ENCODE results near the gene YJU2. TPM values are rescaled to one million over a fixed set of nuclear protein-coding genes. Genes with fewer than 3 reads are reported as not detected.
"Not testable (repeated sequence)": the region's sequence is repeated elsewhere in the genome, so short reads cannot be mapped to it uniquely, and the experiment has no call there.

The YJU2 gene
- total RNA-seq, 1 donor from 2014 or later, result 9.2 TPM

GRCh38 chr19:4286141-4286540 is 39.3 kb downstream of the YJU2 start:
- ATAC-seq; intact Hi-C loops (cut with DNase I); DNase-seq (ENCODE audit: missing footprints): not testable (repeated sequence)

- no peak for ATAC-seq
- intact Hi-C loops (cut with DNase I), result no loop called here
- no peak for DNase-seq (ENCODE audit: missing footprints)
These were observed 41.4 kb downstream of the YJU2 start for GRCh38 chr19:4288091-4288777.

GRCh38 chr19:4291184-4291732 is 44.4 kb downstream of the YJU2 start:
- intact Hi-C loops (cut with DNase I), result no loop called here
- DNase-seq (ENCODE audit: missing footprints), result no peak

GRCh38 chr19:4292515-4292914 is 45.6 kb downstream of the YJU2 start:
- ATAC-seq (no peak), DNase-seq (ENCODE audit: missing footprints) (no peak)
- intact Hi-C loops (cut with DNase I), result no loop called here

More at GRCh38 chr19:4291184-4291732, 44.4 kb downstream of the YJU2 start:
- no peak for ATAC-seq

GRCh38 chr19:4294389-4294788 is 47.5 kb downstream of the YJU2 start:
- no peak for ATAC-seq
- DNase-seq (ENCODE audit: missing footprints), result no peak
- intact Hi-C loops (cut with DNase I), result no loop called here

GRCh38 chr19:4295972-4296771 is 49.3 kb downstream of the YJU2 start:
- DNase-seq (ENCODE audit: missing footprints) (no peak), ATAC-seq (no peak)
- intact Hi-C loops (cut with DNase I), result no loop called here

- DNase-seq (ENCODE audit: missing footprints) (no peak), ATAC-seq (no peak)
- intact Hi-C loops (cut with DNase I), result no loop called here
These were observed 51.3 kb downstream of the YJU2 start for GRCh38 chr19:4297901-4298809.

- DNase-seq (ENCODE audit: missing footprints) (no peak), ATAC-seq (no peak)
- intact Hi-C loops (cut with DNase I), result no loop called here
These were observed 52.1 kb downstream of the YJU2 start for GRCh38 chr19:4298810-4299550.

GRCh38 chr19:4300589-4300988 is 53.7 kb downstream of the YJU2 start:
- ATAC-seq (no peak), DNase-seq (ENCODE audit: missing footprints) (no peak)
- intact Hi-C loops (cut with DNase I), result no loop called here

GRCh38 chr19:4301590-4302242 is 54.8 kb downstream of the YJU2 start:
- intact Hi-C loops (cut with DNase I), result no loop called here
- DNase-seq (ENCODE audit: missing footprints) (no peak), ATAC-seq (no peak)

- intact Hi-C loops (cut with DNase I), result no loop called here
- ATAC-seq (no peak), DNase-seq (ENCODE audit: missing footprints) (no peak)
These were observed 55.4 kb downstream of the YJU2 start, which contains the start of gene TMIGD2 for GRCh38 chr19:4302243-4302640. Gene TMIGD2 (minus strand): TSS chr19:4302389. CDS start chr19:4302385, 4 bp downstream.

- ATAC-seq (no peak), DNase-seq (ENCODE audit: missing footprints) (no peak)
- intact Hi-C loops (cut with DNase I), result no loop called here
These were observed 57.1 kb downstream of the YJU2 start for GRCh38 chr19:4303819-4304537.

GRCh38 chr19:4304538-4305256 is 57.8 kb downstream of the YJU2 start, which contains the start of gene FSD1:
Gene FSD1 (plus strand): TSS chr19:4304598. CDS start chr19:4304747, 149 bp downstream.
- no peak for DNase-seq (ENCODE audit: missing footprints)
- intact Hi-C loops (cut with DNase I), result no loop called here

GRCh38 chr19:4305257-4305612 is 58.4 kb downstream of the YJU2 start:
- ATAC-seq, result no peak
- DNase-seq (ENCODE audit: missing footprints), result no peak
- intact Hi-C loops (cut with DNase I), result no loop called here

More at GRCh38 chr19:4304538-4305256, 57.8 kb downstream of the YJU2 start, which contains the start of gene FSD1:
- no peak for ATAC-seq

GRCh38 chr19:4305659-4306058 is 58.8 kb downstream of the YJU2 start:
- no peak for ATAC-seq
- intact Hi-C loops (cut with DNase I), result no loop called here
- DNase-seq (ENCODE audit: missing footprints), result no peak
